ENCODE data around the gene CENPA.

GRCh38 chr2:26758790-26759321 is 27.0 kb upstream of the CENPA start:
- TF ChIP-seq CTCF (IDR thresholded peaks at IDR 0.05 in 2 of 3, conservative IDR thresholded peaks at IDR 0.05 in 1 of 3; ENCODE audit: borderline replicate concordance in 1 of 3, insufficient read depth in 1 of 3, low read depth in 2 of 3, low read length in 2 of 3) (no peak), YY1 (IDR thresholded peaks at IDR 0.05; ENCODE audit: extremely low read depth, insufficient replicate concordance, low read depth, low read length) (no peak), JUND (IDR thresholded peaks at IDR 0.05) (no peak), ZNF274 (IDR thresholded peaks at IDR 0.05; ENCODE audit: low read depth, low read length) (no peak), EZH2 (IDR thresholded peaks at IDR 0.05) (no peak), EZH2phosphoT487 (IDR thresholded peaks at IDR 0.05; ENCODE audit: borderline replicate concordance) (no peak), SRF (IDR thresholded peaks at IDR 0.05; ENCODE audit: low read depth) (no peak), ZFX (IDR thresholded peaks at IDR 0.05) (no peak), SIN3A (IDR thresholded peaks at IDR 0.05; ENCODE audit: low read depth) (no peak), POLR2AphosphoS5 (IDR thresholded peaks at IDR 0.05; ENCODE audit: low read depth, low read length) (no peak), POLR2A (IDR thresholded peaks at IDR 0.05; ENCODE audit: borderline replicate concordance, extremely low read depth, insufficient read depth, insufficient read length) (no peak)

Data from HCT116 (cell line).